Upper lobe of right lung (tissue), 1 donor: ENCODE results near the gene ZDHHC1. TPM values are rescaled to one million over a fixed set of nuclear protein-coding genes. Genes with fewer than 3 reads are reported as not detected.
A peak's percentile ranks its signal among the peaks of the same experiment; 100 is the strongest.
"Not testable (repeated sequence)": the region's sequence is repeated elsewhere in the genome, so short reads cannot be mapped to it uniquely, and the experiment has no call there.

ENCODE experiments used
- ATAC-seq: fragments of 200-7000 bp; cut with Tn5 transposase; one replicate; pipeline ENCODE4 v1.9.1; 2020; ENCODE audit warnings: mild to moderate bottlenecking, moderate library complexity
- DNase-seq: peaks from one replicate; pipeline ENCODE4 v3.0.0-alpha.2; 2020
- H3K27ac ChIP-seq: fragments of 200-600 bp; one replicate; pipeline ENCODE4 v1.8.0; 2022
- H3K27me3 ChIP-seq: fragments of 200-600 bp; one replicate; pipeline ENCODE4 v1.8.0; 2022; ENCODE audit warnings: mild to moderate bottlenecking
- H3K36me3 ChIP-seq: fragments of 200-600 bp; one replicate; pipeline ENCODE4 v1.8.0; 2022
- H3K4me1 ChIP-seq: fragments of 200-600 bp; one replicate; pipeline ENCODE4 v1.8.0; 2022
- H3K4me3 ChIP-seq: fragments of 200-600 bp; one replicate; pipeline ENCODE4 v1.8.0; 2022; ENCODE audit warnings: mild to moderate bottlenecking
- H3K9me3 ChIP-seq: fragments of 200-600 bp; one replicate; pipeline ENCODE4 v1.8.0; 2022
- CTCF ChIP-seq: fragments of 200-600 bp; IDR thresholded peaks from one replicate; pipeline ENCODE4 v1.8.0; 2022; ENCODE audit warnings: antibody characterized with exemption
- intact Hi-C: fragments of 100-400 bp; cut with DNase I; formaldehyde crosslinking; loops from one replicate; pipeline ENCODE4 v1.11.0; 2022
- total RNA-seq: library from RNA; stranded (reverse); fragmentation: NEBNext Ultra II Directional; extraction: Animal tissue kit (Norgen Biotek cat#: 25700); gene quantifications from one replicate; pipeline ENCODE4 v1.2.1, GENCODE V29; 2021
- donor health status: DM: no; HTN: yes; CAD: no; lungs with severe emphysema.

Gene ZDHHC1
- total RNA-seq, 1 donor from 2014 or later = 11.1 TPM

GRCh38 chr16:67419931-67420330, 3.7 kb upstream of the ZDHHC1 start:
- H3K36me3 ChIP-seq = no peaks in the 10 kb centered on the region
- intact Hi-C loops = no loop called here
- H3K27me3 ChIP-seq = peaks cover 5% of the 10 kb centered on the region
- no peak overlapping the region for H3K4me3 ChIP-seq
- DNase-seq = no peak
- peaks cover 15% of the 10 kb centered on the region for H3K4me1 ChIP-seq
- H3K9me3 ChIP-seq = no peaks in the 10 kb centered on the region
- ATAC-seq = no peak
- no peak overlapping the region for H3K27ac ChIP-seq
- no peak for TF ChIP-seq CTCF

- H3K4me1 ChIP-seq = peaks cover 11% of the 10 kb centered on the region
- H3K36me3 ChIP-seq = no peaks in the 10 kb centered on the region
- ATAC-seq = no peak
- no peak overlapping the region for H3K4me3 ChIP-seq
- H3K9me3 ChIP-seq = no peaks in the 10 kb centered on the region
- H3K27me3 ChIP-seq = peaks cover under 1% of the 10 kb centered on the region
- no peak overlapping the region for H3K27ac ChIP-seq
- intact Hi-C loops = no loop called here
- no peak for DNase-seq
- no peak for TF ChIP-seq CTCF
Measured at GRCh38 chr16:67419502-67419901, 3.2 kb upstream of the ZDHHC1 start.

GRCh38 chr16:67417333-67418061, 1.2 kb upstream of the ZDHHC1 start:
- intact Hi-C loops = no loop called here
- no peak overlapping the region for H3K4me3 ChIP-seq
- no peak for TF ChIP-seq CTCF
- H3K36me3 ChIP-seq = no peaks in the 10 kb centered on the region
- peaks cover 16% of the 10 kb centered on the region for H3K4me1 ChIP-seq
- H3K27me3 ChIP-seq = no peaks in the 10 kb centered on the region
- DNase-seq = no peak
- ATAC-seq = no peak
- H3K9me3 ChIP-seq = no peaks in the 10 kb centered on the region
- H3K27ac ChIP-seq = no peak overlapping the region

GRCh38 chr16:67415421-67415820, 856 bp downstream of the ZDHHC1 start:
- Histone ChIP-seq H3K4me1 (peaks cover 16% of the 10 kb centered on the region), H3K4me3 (peak overlapping the region; percentile 82), H3K27ac (peak overlapping the region; percentile 90)
- intact Hi-C loops, H3K27me3 ChIP-seq, H3K9me3 ChIP-seq, ATAC-seq, DNase-seq, H3K36me3 ChIP-seq: not testable (repeated sequence)

- H3K9me3 ChIP-seq = no peaks in the 10 kb centered on the region
- intact Hi-C loops = no loop called here
- H3K4me3 ChIP-seq = no peak overlapping the region
- ATAC-seq (no peak), DNase-seq (no peak)
- H3K4me1 ChIP-seq = peaks cover 16% of the 10 kb centered on the region
- H3K27me3 ChIP-seq = no peaks in the 10 kb centered on the region
- TF ChIP-seq CTCF = no peak
- H3K27ac ChIP-seq = peak overlapping the region; percentile 24
- H3K36me3 ChIP-seq = no peaks in the 10 kb centered on the region
Measured at GRCh38 chr16:67413978-67414911, 2.0 kb downstream of the ZDHHC1 start.

GRCh38 chr16:67412294-67412693, 4.0 kb downstream of the ZDHHC1 start:
- H3K27ac ChIP-seq = no peak overlapping the region
- ATAC-seq (no peak), DNase-seq (no peak)
- H3K36me3 ChIP-seq = no peaks in the 10 kb centered on the region
- H3K9me3 ChIP-seq = no peaks in the 10 kb centered on the region
- H3K27me3 ChIP-seq = no peaks in the 10 kb centered on the region
- no peak overlapping the region for H3K4me3 ChIP-seq
- intact Hi-C loops = no loop called here
- TF ChIP-seq CTCF = no peak
- peaks cover 16% of the 10 kb centered on the region for H3K4me1 ChIP-seq
